K562 (cell line): ENCODE measurements around the gene TREH. TPM values are rescaled to one million over a fixed set of nuclear protein-coding genes. Genes with fewer than 3 reads are reported as not detected.

Experiments used
- CREBBP ChIP-seq: IDR thresholded peaks from one replicate; pipeline ENCODE4 v1.6.1; 2012; ENCODE audit warnings: low read depth, mild to moderate bottlenecking, control low read depth, inconsistent platforms, low read length
- DEAF1 ChIP-seq: fragments of 450-650 bp; formaldehyde crosslinking; IDR thresholded peaks from 2 replicates; pipeline ENCODE4 v1.4.0; 2020; ENCODE audit warnings: mild to moderate bottlenecking, moderate library complexity
- DLX4 ChIP-seq: fragments of 250-450 bp; sonication (Bioruptor Pico); IDR thresholded peaks from 2 replicates; pipeline ENCODE4 v1.6.1; 2021; ENCODE audit warnings: mild to moderate bottlenecking
- FOXK2 ChIP-seq, 2 experiments: fragments of 450-650 bp; IDR thresholded peaks in 1 of 2; conservative IDR thresholded peaks in 1 of 2; 2 replicates each; pipeline ENCODE4 v1.6.1; 2016; ENCODE audit warnings: low read depth in 2 of 2, mild to moderate bottlenecking in 1 of 2
- GABPB1 ChIP-seq: sonication (generic); formaldehyde crosslinking; IDR thresholded peaks from 2 replicates; pipeline ENCODE4 v1.8.0; 2022; ENCODE audit warnings: mild to moderate bottlenecking, missing genetic modification reagents
- JUN ChIP-seq, 2 experiments: sonication (generic) in 1 of 2; formaldehyde crosslinking in 1 of 2; IDR thresholded peaks; 2 replicates each; pipeline versions ENCODE4 v1.6.1 to v1.8.0; 2012 to 2022; ENCODE audit warnings: borderline replicate concordance in 2 of 2, mild to moderate bottlenecking in 2 of 2, improper control_type of control experiment in 1 of 2, low read depth in 1 of 2, low read length in 1 of 2, missing genetic modification reagents in 1 of 2
- KLF1 ChIP-seq: fragments of 450-650 bp; IDR thresholded peaks from 2 replicates; pipeline ENCODE4 v1.6.1; 2016; ENCODE audit warnings: missing genetic modification characterization, missing compliant biosample characterization
- MYNN ChIP-seq, 2 experiments: sonication (generic); formaldehyde crosslinking in 1 of 2; IDR thresholded peaks; 2 replicates each; pipeline versions ENCODE4 v1.5.0 to v1.6.1; 2016 to 2020; ENCODE audit warnings: antibody characterized with exemption in 1 of 2, missing genetic modification reagents in 1 of 2
- NR2C1 ChIP-seq, 2 experiments: fragments of 450-650 bp; IDR thresholded peaks; 2 replicates each; pipeline ENCODE4 v1.6.1; 2017; ENCODE audit warnings: mild to moderate bottlenecking in 2 of 2, antibody characterized with exemption in 1 of 2, inconsistent platforms in 1 of 2, missing compliant biosample characterization in 1 of 2, missing genetic modification characterization in 1 of 2
- SOX6 ChIP-seq: fragments of 450-650 bp; IDR thresholded peaks from 2 replicates; pipeline ENCODE4 v1.6.1; 2014; ENCODE audit warnings: mild to moderate bottlenecking
- SRF ChIP-seq, 2 experiments: fragments of 250-450, 450-650 bp in 1 of 2; sonication (Bioruptor Pico) in 1 of 2; sonication (generic) in 1 of 2; formaldehyde crosslinking; IDR thresholded peaks; 2 replicates each; pipeline versions ENCODE4 v1.5.0 to v1.5.1; 2020 to 2022; ENCODE audit warnings: mild to moderate bottlenecking in 1 of 2, missing genetic modification reagents in 1 of 2
- YY1 ChIP-seq, 3 experiments: IDR thresholded peaks; 2 replicates each; pipeline ENCODE4 v1.6.1; 2011; ENCODE audit warnings: low read length in 2 of 3, mild to moderate bottlenecking in 2 of 3, moderate library complexity in 2 of 3, borderline replicate concordance in 1 of 3, control low read depth in 1 of 3, low read depth in 1 of 3; ENCODE audit not compliant: insufficient read depth in 3 of 3, insufficient replicate concordance in 2 of 3, control insufficient read depth in 1 of 3, insufficient read length in 1 of 3; ENCODE audit errors: extremely low read depth in 1 of 3
- ZBTB33 ChIP-seq: sonication (generic); formaldehyde crosslinking; IDR thresholded peaks from 2 replicates; pipeline ENCODE4 v1.8.1; 2023; ENCODE audit warnings: mild to moderate bottlenecking, missing genetic modification reagents
- ZNF121 ChIP-seq: sonication (generic); formaldehyde crosslinking; conservative IDR thresholded peaks from 2 replicates; pipeline ENCODE4 v1.8.0; 2022; ENCODE audit warnings: missing genetic modification reagents
- ZNF212 ChIP-seq: fragments of 450-650 bp; formaldehyde crosslinking; IDR thresholded peaks from 2 replicates; pipeline ENCODE4 v1.4.0; 2020; ENCODE audit warnings: mild to moderate bottlenecking
- ZNF282 ChIP-seq: sonication (generic); formaldehyde crosslinking; IDR thresholded peaks from 2 replicates; pipeline ENCODE4 v1.8.1; 2023; ENCODE audit warnings: missing genetic modification reagents
- ZNF398 ChIP-seq: fragments of 250-450 bp; sonication (Bioruptor Pico); IDR thresholded peaks from 2 replicates; pipeline ENCODE4 v1.8.0; 2021; ENCODE audit warnings: moderate library complexity, mild to moderate bottlenecking, inconsistent platforms
- polyA plus RNA-seq, 8 experiments: library from polyadenylated mRNA; depleted of rRNA in 4 of 8; stranded (reverse) in 5 of 8; unstranded in 3 of 8; fragments of >200 nt; fragmentation: Nextera tagmentation in 2 of 8; fragmentation: Illumina TruSeq in 1 of 8; extraction: Ambion mirVana in 2 of 8; extraction: Trizol in 1 of 8; gene quantifications; 2 replicates each; pipeline versions ENCODE4 v1.2.1 to v1.2.3, GENCODE V29; 2011 to 2014; ENCODE audit warnings: inconsistent platforms in 1 of 8, missing spikeins in 1 of 8
- total RNA-seq, 7 experiments: library from RNA; depleted of rRNA in 6 of 7; stranded (reverse); fragments of >200 nt in 6 of 7; fragmentation: Illumina TruSeq in 2 of 7; extraction: Trizol in 2 of 7; gene quantifications; 2 replicates each; pipeline versions ENCODE4 v1.2.1 to v1.2.3, GENCODE V29; 2011 to 2021; ENCODE audit warnings: low replicate concordance in 1 of 7
- TF ChIP-seq, protein P1 (sequence below): sonication (generic); formaldehyde crosslinking; IDR thresholded peaks from 2 replicates; pipeline ENCODE4 v1.8.0; 2022; ENCODE audit warnings: missing genetic modification reagents, mild to moderate bottlenecking, moderate library complexity, borderline replicate concordance

The TREH gene
- total and polyA plus RNA-seq, 9 of the 15 experiments (the other 6 are each of a cell fraction or from before 2014, with no cell fraction given) = 0.09 to 0.20 (median 0.11) TPM; not detected in 6

GRCh38 chr11:118659314-118659952 is 20.0 kb downstream of the TREH start (continued):
- TF ChIP-seq SOX6 (no peak), SRF (CRISPR knock-in tag; IDR thresholded peaks at IDR 0.05) (no peak), ZNF212 (no peak), KLF1 (no peak), ZBTB33 (CRISPR knock-in tag) (peak; percentile 55), FOXK2 (conservative IDR thresholded peaks at IDR 0.05 in 1 of 2, IDR thresholded peaks at IDR 0.05 in 1 of 2; ENCODE audit: low read depth in 2 of 2) (no peak), JUN (IDR thresholded peaks at IDR 0.05; ENCODE audit: borderline replicate concordance, low read depth, low read length) (no peak), JUN (CRISPR knock-in tag; IDR thresholded peaks at IDR 0.05; ENCODE audit: borderline replicate concordance) (peak; percentile 55; the same call in 1 of the 2 replicates), MYNN (IDR thresholded peaks at IDR 0.05) (no peak), MYNN (CRISPR knock-in tag; IDR thresholded peaks at IDR 0.05) (no peak), DLX4 (CRISPR knock-in tag) (no peak), CREBBP (no peak), ZNF121 (CRISPR knock-in tag) (no peak), GABPB1 (CRISPR knock-in tag) (peak; percentile 83), YY1 (IDR thresholded peaks at IDR 0.05; ENCODE audit: borderline replicate concordance in 1 of 3, control insufficient read depth in 1 of 3, extremely low read depth in 1 of 3, insufficient read depth in 3 of 3, insufficient read length in 1 of 3, insufficient replicate concordance in 2 of 3, low read depth in 1 of 3, low read length in 2 of 3) (peak in 1 of 3 experiments; percentile 25), ZNF398 (CRISPR knock-in tag) (no peak), NR2C1 (IDR thresholded peaks at IDR 0.05) (no peak), NR2C1 (tag; IDR thresholded peaks at IDR 0.05) (no peak), DEAF1 (CRISPR knock-in tag) (peak; percentile 73), ZNF282 (no peak)
- TF ChIP-seq, protein P1, sequence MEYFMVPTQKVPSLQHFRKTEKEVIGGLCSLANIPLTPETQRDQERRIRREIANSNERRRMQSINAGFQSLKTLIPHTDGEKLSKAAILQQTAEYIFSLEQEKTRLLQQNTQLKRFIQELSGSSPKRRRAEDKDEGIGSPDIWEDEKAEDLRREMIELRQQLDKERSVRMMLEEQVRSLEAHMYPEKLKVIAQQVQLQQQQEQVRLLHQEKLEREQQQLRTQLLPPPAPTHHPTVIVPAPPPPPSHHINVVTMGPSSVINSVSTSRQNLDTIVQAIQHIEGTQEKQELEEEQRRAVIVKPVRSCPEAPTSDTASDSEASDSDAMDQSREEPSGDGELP (CRISPR knock-in tag) = peak; percentile 80
